GM04504 (cell line): ENCODE measurements around the gene ANTXR1.

Experiments
- DNase-seq: peaks from one replicate; pipeline ENCODE4 v3.0.0-alpha.2; 2012; ENCODE audit warnings: low read depth

ANTXR1 gene

GRCh38 chr2:69280796-69281412 is 267.9 kb downstream of the ANTXR1 start:
- no peak for DNase-seq

DNA sequence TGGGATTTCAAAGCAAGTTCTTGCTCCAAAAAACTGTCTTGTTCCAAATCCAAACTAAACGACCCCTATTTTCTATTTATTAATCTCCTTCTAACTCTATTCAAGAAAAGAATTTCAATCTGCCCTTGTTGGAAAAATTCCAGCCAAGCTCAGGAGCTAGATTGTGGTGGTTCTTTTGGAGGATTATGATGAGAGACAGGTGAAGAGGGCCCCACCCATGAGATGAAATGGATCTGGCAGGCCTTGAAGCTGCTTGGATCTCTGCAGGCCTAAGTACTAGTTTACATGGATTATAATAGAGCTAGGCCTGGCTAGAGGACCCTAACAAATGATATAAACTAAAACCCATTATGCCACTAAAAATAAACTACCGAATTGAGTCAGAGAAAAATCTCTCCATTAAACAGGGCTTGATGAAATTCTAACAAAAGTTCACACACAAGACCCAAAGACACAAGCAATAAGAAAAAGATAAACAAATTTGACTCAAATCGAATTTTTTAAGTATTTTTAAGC is 272.5 kb downstream of the ANTXR1 start:
- no peak for DNase-seq

DNA sequence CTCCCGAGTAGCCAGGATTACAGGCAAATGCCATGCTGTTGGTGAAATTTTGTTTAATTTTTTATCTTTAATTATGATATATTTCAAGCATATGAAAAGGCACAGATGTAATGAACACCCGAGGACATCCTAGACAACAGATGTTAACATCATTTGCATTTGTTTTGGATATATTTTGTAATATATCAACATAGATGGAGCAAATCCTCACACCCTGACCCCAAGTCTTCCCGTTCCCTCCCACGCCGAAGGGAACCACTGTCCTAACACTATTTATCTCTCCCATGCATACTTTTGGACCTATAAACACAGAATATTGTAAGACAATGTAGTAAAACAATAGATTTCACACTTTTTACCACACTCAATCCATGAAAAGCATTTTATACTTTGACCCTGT is 274.6 kb downstream of the ANTXR1 start:
- no peak for DNase-seq

DNA sequence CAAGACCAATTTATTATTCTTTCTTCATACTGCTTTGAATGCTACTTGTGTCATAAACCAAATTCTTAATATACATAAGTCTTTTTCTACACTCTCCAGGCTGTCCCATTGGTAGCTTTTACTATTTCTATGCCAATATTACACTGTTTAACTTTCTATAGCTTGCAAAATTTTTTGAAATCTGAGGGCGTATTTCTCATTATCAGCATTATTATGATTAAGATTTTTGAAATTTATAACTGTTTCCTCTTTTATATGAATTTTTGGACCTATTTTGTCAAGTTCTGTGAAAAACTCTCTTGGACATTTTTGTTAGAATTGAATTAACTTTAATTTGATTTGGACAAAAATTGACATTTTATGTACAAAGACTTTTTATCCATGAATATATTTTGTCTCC is 275.4 kb downstream of the ANTXR1 start:
- no peak for DNase-seq

DNA sequence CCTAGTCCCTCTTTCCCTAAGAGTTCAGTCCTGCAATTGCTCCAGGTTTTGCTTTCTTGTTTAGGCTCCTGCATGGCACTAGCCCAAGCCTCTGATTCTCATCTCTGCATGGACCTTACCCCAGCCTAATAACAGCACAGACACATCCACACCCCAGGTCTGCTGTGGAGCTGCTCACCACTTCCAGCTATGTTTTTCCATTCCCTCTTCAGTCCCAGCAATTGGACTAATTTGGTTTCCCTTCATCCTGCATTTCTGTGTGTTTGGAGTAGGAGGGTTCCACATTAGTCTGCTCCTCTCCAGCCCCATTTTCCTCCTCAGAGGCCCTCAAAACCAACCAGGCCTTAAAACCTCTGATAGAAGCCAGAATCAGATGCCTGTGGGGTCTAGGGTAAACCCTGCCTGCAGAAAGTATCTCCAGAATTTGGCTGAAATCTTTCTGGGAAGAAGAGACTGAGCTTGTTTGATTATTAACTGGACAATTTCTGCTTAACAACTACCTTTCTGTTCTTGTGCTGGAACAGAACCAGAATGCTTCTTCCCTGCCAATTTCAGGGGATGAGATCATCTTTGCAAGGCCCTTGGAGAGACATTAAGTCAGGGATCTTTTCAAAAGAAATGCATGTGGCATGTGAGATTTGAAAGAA is 278.1 kb downstream of the ANTXR1 start:
- no peak for DNase-seq

DNA sequence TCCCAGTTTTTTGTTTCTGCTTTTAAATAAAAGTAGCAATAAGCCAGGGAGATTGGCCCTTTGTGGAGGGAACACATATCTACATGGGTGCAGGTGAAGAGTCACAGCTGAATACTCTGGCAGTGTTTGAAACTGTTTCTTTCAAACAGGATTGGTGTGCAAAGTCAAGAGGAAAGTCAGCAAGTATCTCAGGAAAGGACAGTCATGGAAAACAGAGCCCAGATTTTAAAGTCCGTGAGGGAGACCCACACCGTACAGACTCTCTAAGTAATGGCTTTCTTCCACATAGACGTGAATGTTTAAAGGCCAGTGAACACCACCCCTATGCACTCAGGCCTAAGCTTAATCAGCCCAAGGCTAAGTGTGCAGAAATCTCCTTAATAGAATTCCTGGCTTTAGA is 278.7 kb downstream of the ANTXR1 start:
- no peak for DNase-seq

- DNase-seq = no peak
Measured at GRCh38 chr2:69292256-69292655, 279.3 kb downstream of the ANTXR1 start.

DNA sequence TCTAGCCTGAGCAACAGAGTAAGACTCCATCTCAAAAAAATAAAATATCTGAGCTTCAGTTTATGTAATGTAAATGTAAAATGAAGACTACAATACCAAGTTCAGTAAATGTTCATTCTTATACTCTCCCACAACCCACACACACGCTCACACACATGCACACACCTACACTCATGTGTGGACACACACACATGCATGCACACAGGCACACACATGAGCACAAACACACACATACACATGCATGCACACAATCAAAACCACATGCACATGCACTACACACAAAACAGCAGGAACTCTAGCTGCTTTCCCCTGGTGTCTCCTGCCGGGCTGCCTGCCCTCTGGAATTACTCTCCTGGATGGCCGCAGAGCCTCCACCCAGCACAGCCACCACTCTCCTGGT is 283.4 kb downstream of the ANTXR1 start:
- no peak for DNase-seq

DNA sequence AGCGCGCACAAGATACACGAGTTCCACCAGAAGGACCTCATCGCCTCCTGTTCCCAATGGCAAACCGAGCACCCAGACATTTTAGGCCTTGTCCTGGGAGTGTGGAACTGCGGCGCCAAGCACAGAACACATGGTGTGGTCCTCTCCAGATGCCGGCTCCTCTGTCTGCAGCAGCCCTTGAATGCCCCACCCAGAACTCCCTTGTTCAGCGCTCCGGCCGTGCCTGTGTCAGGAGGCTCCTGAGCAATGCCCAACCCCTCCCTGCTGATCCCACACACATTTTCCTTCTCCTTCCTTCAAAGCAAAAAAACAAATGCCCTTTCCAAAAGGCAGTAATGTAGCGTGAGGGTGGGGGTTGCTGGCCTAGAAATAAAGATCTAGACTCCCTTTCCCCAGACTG is 284.2 kb downstream of the ANTXR1 start:
- no peak for DNase-seq

- peak; percentile 86 for DNase-seq
Measured at GRCh38 chr2:69298261-69298660, 285.3 kb downstream of the ANTXR1 start.

DNA sequence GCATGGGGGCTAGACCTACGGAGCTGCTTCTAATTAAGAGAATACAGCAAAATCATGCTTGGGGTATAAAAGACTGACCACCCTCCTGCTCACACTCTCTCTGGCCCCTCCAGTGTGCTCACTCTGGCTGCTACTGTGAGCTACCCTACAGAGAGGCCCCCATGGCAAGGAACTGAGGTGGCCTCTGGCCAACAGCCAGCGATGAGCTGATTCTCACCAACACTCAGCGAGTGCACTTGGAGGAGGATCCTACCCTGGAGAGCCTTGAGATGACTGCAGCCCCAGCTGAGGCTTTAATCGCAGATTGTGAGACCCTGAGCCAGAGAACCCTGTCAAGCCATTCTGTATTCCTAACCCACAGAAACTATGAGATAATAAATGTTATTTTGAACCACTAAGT is 285.9 kb downstream of the ANTXR1 start:
- no peak for DNase-seq
